GM12874 (cell line): Measurements from ENCODE around the gene CACNA1H.

Experiments used
- TF ChIP-seq, protein P1 (sequence below): IDR thresholded peaks from 2 replicates; pipeline ENCODE4 v1.5.1; 2011; ENCODE audit warnings: low read depth, mild to moderate bottlenecking, control low read depth, low read length, moderate library complexity; ENCODE audit not compliant: insufficient read depth

Gene CACNA1H

DNA sequence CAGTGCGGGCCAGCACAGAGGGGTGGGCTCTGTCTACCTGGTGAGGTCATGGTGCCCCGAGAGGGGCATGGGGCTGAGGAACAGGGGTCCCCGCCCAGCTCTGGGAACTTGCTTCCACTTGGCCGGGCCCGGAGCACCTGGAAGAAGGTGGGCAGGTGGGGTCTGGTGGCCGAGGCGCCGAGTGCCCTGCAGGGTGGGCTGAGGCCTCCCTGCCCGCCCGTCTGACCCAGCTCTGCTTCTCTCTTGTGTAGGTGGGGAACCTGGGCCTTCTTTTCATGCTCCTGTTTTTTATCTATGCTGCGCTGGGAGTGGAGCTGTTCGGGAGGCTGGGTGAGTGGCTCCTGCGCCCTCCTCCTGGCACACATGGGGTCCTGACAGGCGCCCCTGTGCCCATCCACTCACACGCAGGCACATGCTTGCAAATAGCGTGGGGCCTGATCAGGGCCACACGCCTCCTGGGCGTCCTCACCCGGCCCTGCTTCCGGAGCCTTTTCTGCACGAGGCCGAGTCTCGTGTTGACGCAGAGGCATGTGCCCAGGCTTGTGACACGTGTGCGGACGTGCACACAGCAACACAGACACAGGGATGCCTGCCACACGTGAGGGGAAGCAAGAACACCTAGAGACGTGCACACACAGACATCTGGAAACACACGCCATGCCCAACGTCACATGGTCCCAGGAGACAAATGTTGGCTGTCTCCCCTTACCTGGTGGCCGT, 63.9 kb downstream of the CACNA1H start:
- TF ChIP-seq, protein P1, sequence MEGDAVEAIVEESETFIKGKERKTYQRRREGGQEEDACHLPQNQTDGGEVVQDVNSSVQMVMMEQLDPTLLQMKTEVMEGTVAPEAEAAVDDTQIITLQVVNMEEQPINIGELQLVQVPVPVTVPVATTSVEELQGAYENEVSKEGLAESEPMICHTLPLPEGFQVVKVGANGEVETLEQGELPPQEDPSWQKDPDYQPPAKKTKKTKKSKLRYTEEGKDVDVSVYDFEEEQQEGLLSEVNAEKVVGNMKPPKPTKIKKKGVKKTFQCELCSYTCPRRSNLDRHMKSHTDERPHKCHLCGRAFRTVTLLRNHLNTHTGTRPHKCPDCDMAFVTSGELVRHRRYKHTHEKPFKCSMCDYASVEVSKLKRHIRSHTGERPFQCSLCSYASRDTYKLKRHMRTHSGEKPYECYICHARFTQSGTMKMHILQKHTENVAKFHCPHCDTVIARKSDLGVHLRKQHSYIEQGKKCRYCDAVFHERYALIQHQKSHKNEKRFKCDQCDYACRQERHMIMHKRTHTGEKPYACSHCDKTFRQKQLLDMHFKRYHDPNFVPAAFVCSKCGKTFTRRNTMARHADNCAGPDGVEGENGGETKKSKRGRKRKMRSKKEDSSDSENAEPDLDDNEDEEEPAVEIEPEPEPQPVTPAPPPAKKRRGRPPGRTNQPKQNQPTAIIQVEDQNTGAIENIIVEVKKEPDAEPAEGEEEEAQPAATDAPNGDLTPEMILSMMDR, result no peak

DNA sequence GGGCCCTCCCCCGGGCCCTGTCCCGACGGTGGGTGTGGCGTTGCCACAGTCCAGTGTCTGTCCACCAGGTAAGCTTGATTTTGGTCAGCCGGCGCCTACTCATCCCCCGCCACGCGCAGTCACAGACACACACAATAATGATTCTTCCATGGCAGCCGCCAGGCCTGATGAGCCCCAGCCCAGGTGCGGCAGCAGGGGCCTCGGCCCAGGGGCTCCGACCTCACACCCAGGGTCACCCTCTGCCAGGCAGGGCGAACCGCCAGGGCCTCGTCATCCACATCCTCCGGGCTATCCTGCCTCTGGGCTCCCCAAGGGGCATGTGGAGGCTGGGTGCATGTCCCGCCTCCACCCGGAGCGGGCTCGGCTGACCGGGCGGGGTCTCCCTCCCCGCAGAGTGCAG, 64.6 kb downstream of the CACNA1H start:
- TF ChIP-seq, protein P1, result no peak

DNA sequence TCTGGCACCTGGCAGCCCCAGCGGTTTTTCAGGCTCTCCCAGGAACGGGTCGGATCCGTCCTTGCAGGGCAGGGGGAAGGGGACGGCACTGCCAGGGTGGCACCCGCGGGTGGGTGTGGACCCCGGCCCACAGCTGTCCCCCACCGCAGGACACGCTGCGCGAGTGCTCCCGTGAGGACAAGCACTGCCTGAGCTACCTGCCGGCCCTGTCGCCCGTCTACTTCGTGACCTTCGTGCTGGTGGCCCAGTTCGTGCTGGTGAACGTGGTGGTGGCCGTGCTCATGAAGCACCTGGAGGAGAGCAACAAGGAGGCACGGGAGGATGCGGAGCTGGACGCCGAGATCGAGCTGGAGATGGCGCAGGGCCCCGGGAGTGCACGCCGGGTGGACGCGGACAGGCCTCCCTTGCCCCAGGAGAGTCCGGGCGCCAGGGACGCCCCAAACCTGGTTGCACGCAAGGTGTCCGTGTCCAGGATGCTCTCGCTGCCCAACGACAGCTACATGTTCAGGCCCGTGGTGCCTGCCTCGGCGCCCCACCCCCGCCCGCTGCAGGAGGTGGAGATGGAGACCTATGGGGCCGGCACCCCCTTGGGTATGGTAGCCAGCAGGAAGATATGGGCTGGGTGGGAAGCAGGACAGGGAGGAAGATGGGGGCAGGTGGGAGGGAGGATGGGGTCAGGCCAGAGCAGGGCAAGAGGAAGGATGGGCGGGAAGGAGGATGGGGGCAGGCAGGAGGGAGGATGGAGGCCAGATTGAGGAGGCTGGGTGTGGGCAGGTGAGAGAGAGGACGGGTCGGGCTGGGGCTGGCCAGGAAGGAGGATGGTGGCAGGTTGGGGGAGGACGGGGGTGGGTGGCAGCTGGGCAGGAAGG, 65.4 kb downstream of the CACNA1H start:
- TF ChIP-seq, protein P1, result no peak

DNA sequence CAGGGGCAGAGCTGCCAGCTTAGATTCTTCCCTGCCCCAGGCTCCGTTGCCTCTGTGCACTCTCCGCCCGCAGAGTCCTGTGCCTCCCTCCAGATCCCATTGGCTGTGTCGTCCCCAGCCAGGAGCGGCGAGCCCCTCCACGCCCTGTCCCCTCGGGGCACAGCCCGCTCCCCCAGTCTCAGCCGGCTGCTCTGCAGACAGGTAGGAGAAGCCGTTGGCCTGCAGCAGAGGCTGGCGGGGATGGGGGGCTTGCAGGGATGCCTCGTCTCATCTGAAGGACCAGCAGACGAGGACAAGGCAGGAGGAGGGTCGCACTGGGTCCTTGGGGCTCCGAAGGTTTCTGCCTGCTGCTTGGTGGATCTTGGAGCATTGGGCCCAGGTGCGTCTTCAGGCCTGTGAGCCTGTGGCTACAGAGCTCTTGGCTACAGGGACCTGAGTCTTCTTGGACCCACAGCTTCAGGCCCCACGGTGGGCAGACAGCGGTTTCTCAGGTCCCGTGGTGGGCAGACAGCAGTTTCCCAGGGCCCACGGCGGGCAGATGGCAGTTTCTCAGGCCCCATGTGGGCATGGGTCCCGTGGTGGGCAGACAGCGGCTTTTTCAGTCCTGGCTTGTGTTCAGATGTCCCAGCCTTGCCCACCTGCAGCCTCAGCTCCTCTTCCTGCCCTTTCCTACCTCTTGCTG, 66.2 kb downstream of the CACNA1H start:
- TF ChIP-seq, protein P1, result no peak

DNA sequence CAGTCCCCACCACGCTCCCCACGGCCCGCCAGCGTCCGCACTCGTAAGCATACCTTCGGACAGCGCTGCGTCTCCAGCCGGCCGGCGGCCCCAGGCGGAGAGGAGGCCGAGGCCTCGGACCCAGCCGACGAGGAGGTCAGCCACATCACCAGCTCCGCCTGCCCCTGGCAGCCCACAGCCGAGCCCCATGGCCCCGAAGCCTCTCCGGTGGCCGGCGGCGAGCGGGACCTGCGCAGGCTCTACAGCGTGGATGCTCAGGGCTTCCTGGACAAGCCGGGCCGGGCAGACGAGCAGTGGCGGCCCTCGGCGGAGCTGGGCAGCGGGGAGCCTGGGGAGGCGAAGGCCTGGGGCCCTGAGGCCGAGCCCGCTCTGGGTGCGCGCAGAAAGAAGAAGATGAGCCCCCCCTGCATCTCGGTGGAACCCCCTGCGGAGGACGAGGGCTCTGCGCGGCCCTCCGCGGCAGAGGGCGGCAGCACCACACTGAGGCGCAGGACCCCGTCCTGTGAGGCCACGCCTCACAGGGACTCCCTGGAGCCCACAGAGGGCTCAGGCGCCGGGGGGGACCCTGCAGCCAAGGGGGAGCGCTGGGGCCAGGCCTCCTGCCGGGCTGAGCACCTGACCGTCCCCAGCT, 67.3 kb downstream of the CACNA1H start:
- TF ChIP-seq, protein P1, result no peak

DNA sequence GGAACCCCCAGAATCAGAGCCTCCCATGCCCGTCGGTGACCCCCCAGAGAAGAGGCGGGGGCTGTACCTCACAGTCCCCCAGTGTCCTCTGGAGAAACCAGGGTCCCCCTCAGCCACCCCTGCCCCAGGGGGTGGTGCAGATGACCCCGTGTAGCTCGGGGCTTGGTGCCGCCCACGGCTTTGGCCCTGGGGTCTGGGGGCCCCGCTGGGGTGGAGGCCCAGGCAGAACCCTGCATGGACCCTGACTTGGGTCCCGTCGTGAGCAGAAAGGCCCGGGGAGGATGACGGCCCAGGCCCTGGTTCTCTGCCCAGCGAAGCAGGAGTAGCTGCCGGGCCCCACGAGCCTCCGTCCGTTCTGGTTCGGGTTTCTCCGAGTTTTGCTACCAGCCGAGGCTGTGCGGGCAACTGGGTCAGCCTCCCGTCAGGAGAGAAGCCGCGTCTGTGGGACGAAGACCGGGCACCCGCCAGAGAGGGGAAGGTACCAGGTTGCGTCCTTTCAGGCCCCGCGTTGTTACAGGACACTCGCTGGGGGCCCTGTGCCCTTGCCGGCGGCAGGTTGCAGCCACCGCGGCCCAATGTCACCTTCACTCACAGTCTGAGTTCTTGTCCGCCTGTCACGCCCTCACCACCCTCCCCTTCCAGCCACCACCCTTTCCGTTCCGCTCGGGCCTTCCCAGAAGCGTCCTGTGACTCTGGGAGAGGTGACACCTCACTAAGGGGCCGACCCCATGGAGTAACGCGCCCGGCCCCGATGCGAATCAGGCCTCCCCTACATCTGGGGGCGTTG, 68.1 kb downstream of the CACNA1H start:
- TF ChIP-seq, protein P1, result no peak
